ENCODE measurements around the gene MSI2. TPM values are rescaled to one million over a fixed set of nuclear protein-coding genes. Genes with fewer than 3 reads are reported as not detected.
A peak's percentile ranks its signal among the peaks of the same experiment; 100 is the strongest.

Gene MSI2
- total RNA-seq, 4 donors from 2014 or later = 19.7 to 35.8 (median 22.4) TPM

- Histone ChIP-seq H3K36me3 (peaks cover 9% of the 10 kb centered on the region), H3K9me3 (no peaks in the 10 kb centered on the region), H3K27ac (no peak overlapping the region), H3K27me3 (no peaks in the 10 kb centered on the region), H3K4me1 (peaks cover 15% of the 10 kb centered on the region), H3K4me3 (no peak overlapping the region)
- peak in 1 of 2 donors; percentile 14 for DNase-seq (ENCODE audit: low spot score in 2 of 2)
- no peak for TF ChIP-seq POLR2A (IDR thresholded peaks at IDR 0.05)
- no peak for TF ChIP-seq EP300 (IDR thresholded peaks at IDR 0.05)
- no peak for TF ChIP-seq POLR2AphosphoS5 (IDR thresholded peaks at IDR 0.05)
- TF ChIP-seq CTCF (IDR thresholded peaks at IDR 0.05) = no peak
- WGBS = 73% methylated on average over 8 of the region's 8 CpGs
Measured at GRCh38 chr17:57670769-57671569, 414.6 kb downstream of the MSI2 start.

- no peak overlapping the region for H3K4me3 ChIP-seq
- H3K27me3 ChIP-seq = no peaks in the 10 kb centered on the region
- WGBS = 32% methylated on average over 18 of the region's 21 CpGs
- TF ChIP-seq CTCF (IDR thresholded peaks at IDR 0.05) = peak; percentile 83 to 88
- TF ChIP-seq POLR2AphosphoS5 (IDR thresholded peaks at IDR 0.05) = no peak
- no peak overlapping the region for H3K27ac ChIP-seq
- peaks cover 9% of the 10 kb centered on the region for H3K36me3 ChIP-seq
- peak in 1 of 2 donors; percentile 78 for DNase-seq (ENCODE audit: low spot score in 2 of 2)
- H3K9me3 ChIP-seq = no peaks in the 10 kb centered on the region
- H3K4me1 ChIP-seq = peaks cover 15% of the 10 kb centered on the region
Measured at GRCh38 chr17:57671667-57672632, 415.6 kb downstream of the MSI2 start.

GRCh38 chr17:57672971-57673370 is 416.6 kb downstream of the MSI2 start:
- peaks cover 9% of the 10 kb centered on the region for H3K36me3 ChIP-seq
- peak in 1 of 2 donors; percentile 16 for DNase-seq (ENCODE audit: low spot score in 2 of 2)
- no peak for TF ChIP-seq POLR2AphosphoS5 (IDR thresholded peaks at IDR 0.05)
- TF ChIP-seq EP300 (IDR thresholded peaks at IDR 0.05) = no peak
- no peak for TF ChIP-seq CTCF (IDR thresholded peaks at IDR 0.05)
- no peak overlapping the region for H3K27ac ChIP-seq
- no peaks in the 10 kb centered on the region for H3K27me3 ChIP-seq
- 85% methylated on average over 4 of the region's 4 CpGs for WGBS
- peaks cover 15% of the 10 kb centered on the region for H3K4me1 ChIP-seq
- H3K4me3 ChIP-seq = no peak overlapping the region
- no peaks in the 10 kb centered on the region for H3K9me3 ChIP-seq

- Histone ChIP-seq H3K36me3 (peaks cover 9% of the 10 kb centered on the region), H3K27me3 (no peaks in the 10 kb centered on the region), H3K27ac (no peak overlapping the region), H3K9me3 (no peaks in the 10 kb centered on the region), H3K4me1 (peaks cover 15% of the 10 kb centered on the region), H3K4me3 (no peak overlapping the region)
- DNase-seq (ENCODE audit: low spot score in 2 of 2) = peak in 1 of 2 donors; percentile 48
- TF ChIP-seq CTCF (IDR thresholded peaks at IDR 0.05) (no peak), POLR2A (IDR thresholded peaks at IDR 0.05) (no peak), EP300 (IDR thresholded peaks at IDR 0.05) (no peak), POLR2AphosphoS5 (IDR thresholded peaks at IDR 0.05) (no peak)
- 97% methylated on average over 22 of the region's 22 CpGs for WGBS
Measured at GRCh38 chr17:57674894-57675293, 418.6 kb downstream of the MSI2 start.

Data from suprapubic skin (tissue), 4 donors.